Erythroblast (primary cell): ENCODE results near the gene GRB14.
"Not testable (repeated sequence)": the region's sequence is repeated elsewhere in the genome, so short reads cannot be mapped to it uniquely, and the experiment has no call there.

ENCODE experiments used
- GATA1 ChIP-seq: IDR thresholded peaks from 2 replicates; pipeline ENCODE4 v1.6.1; 2011; ENCODE audit warnings: low read depth, mild to moderate bottlenecking, control low read depth, low read length, moderate library complexity
- POLR2A ChIP-seq: IDR thresholded peaks from 2 replicates; pipeline ENCODE4 v1.6.1; 2011; ENCODE audit warnings: mild to moderate bottlenecking, low read length

GRCh38 chr2:164465047-164465446 is 156.2 kb downstream of the GRB14 start:
- not testable (repeated sequence) for TF ChIP-seq POLR2A, GATA1
